ENCODE data around the gene MTNR1A.

MTNR1A gene

GRCh38 chr4:186580669-186581068 is 25.3 kb upstream of the MTNR1A start:
- H4K8ac ChIP-seq (ENCODE audit: low read length): no peak overlapping the region
- no peak overlapping the region for H4K91ac ChIP-seq (ENCODE audit: low read length)
- DNase-seq: no peak
- no peak overlapping the region for H3K4me2 ChIP-seq (ENCODE audit: low read length, poor library complexity, severe bottlenecking)
- H3K14ac ChIP-seq (ENCODE audit: low read length in 2 of 2): no peak overlapping the region
- H3K27ac ChIP-seq (ENCODE audit: low read length, poor library complexity, severe bottlenecking): no peak overlapping the region
- no peak overlapping the region for H3K18ac ChIP-seq (ENCODE audit: low read depth in 1 of 2, low read length in 2 of 2)
- no peaks in the 10 kb centered on the region for H3K27me3 ChIP-seq (ENCODE audit: control insufficient read depth in 1 of 2, insufficient read depth in 1 of 2, low read length in 2 of 2)
- H3K79me1 ChIP-seq (replicated peaks; ENCODE audit: low read length, poor library complexity, severe bottlenecking): peaks cover 26% of the 10 kb centered on the region
- H2BK12ac ChIP-seq (ENCODE audit: low read length in 2 of 2): no peak overlapping the region
- H2BK15ac ChIP-seq (ENCODE audit: low read depth, poor library complexity, severe bottlenecking): no peak overlapping the region
- H2BK5ac ChIP-seq (ENCODE audit: low read depth, low read length, poor library complexity, severe bottlenecking): no peak overlapping the region
- H3K4me3 ChIP-seq (ENCODE audit: insufficient read depth in 1 of 2, low read depth in 1 of 2, low read length in 2 of 2): no peak overlapping the region
- H3K36me3 ChIP-seq (ENCODE audit: control insufficient read depth in 1 of 2, insufficient read depth in 2 of 2, low read depth in 1 of 2, low read length in 2 of 2): peaks cover 34 to 49% of the 10 kb centered on the region in 2 experiments
- H2BK120ac ChIP-seq (ENCODE audit: low read depth, low read length): no peak overlapping the region
- H3K4me1 ChIP-seq (ENCODE audit: control insufficient read depth, insufficient read depth, low read depth, low read length): no peaks in the 10 kb centered on the region
- no peak overlapping the region for H3K9ac ChIP-seq (ENCODE audit: low read length)
- H3K23ac ChIP-seq (ENCODE audit: low read length in 2 of 2): no peak overlapping the region
- no peak overlapping the region for H3K4ac ChIP-seq (ENCODE audit: low read depth in 1 of 2, low read length in 2 of 2)
- no peaks in the 10 kb centered on the region for H3K9me3 ChIP-seq (ENCODE audit: control insufficient read depth, low read length)
- no peak overlapping the region for H2AK5ac ChIP-seq (ENCODE audit: low read length, severe bottlenecking)
- WGBS: 87% methylated on average over 1 of the region's 1 CpG
- H2AFZ ChIP-seq (ENCODE audit: low read depth, low read length): no peak overlapping the region

- H2BK15ac ChIP-seq (ENCODE audit: low read depth, poor library complexity, severe bottlenecking): no peak overlapping the region
- no peak overlapping the region for H2BK5ac ChIP-seq (ENCODE audit: low read depth, low read length, poor library complexity, severe bottlenecking)
- WGBS: 71% methylated on average over 18 of the region's 23 CpGs
- H3K23ac ChIP-seq (ENCODE audit: low read length in 2 of 2): no peak overlapping the region
- no peak overlapping the region for H3K4me2 ChIP-seq (ENCODE audit: low read length, poor library complexity, severe bottlenecking)
- no peak overlapping the region for H2BK120ac ChIP-seq (ENCODE audit: low read depth, low read length)
- H3K27me3 ChIP-seq (ENCODE audit: control insufficient read depth in 1 of 2, insufficient read depth in 1 of 2, low read length in 2 of 2): peaks cover 0 to 8% of the 10 kb centered on the region in 2 experiments
- H3K79me1 ChIP-seq (replicated peaks; ENCODE audit: low read length, poor library complexity, severe bottlenecking): no peaks in the 10 kb centered on the region
- no peaks in the 10 kb centered on the region for H3K36me3 ChIP-seq (ENCODE audit: control insufficient read depth in 1 of 2, insufficient read depth in 2 of 2, low read depth in 1 of 2, low read length in 2 of 2)
- no peak overlapping the region for H3K18ac ChIP-seq (ENCODE audit: low read depth in 1 of 2, low read length in 2 of 2)
- H3K4ac ChIP-seq (ENCODE audit: low read depth in 1 of 2, low read length in 2 of 2): no peak overlapping the region
- H3K4me3 ChIP-seq (ENCODE audit: insufficient read depth in 1 of 2, low read depth in 1 of 2, low read length in 2 of 2): peak overlapping the region in 1 of 2 experiments; percentile 74
- no peak overlapping the region for H2BK12ac ChIP-seq (ENCODE audit: low read length in 2 of 2)
- DNase-seq: peak; percentile 14
- H3K9ac ChIP-seq (ENCODE audit: low read length): peak overlapping the region; percentile 11
- no peak overlapping the region for H4K91ac ChIP-seq (ENCODE audit: low read length)
- no peak overlapping the region for H4K8ac ChIP-seq (ENCODE audit: low read length)
- no peak overlapping the region for H2AFZ ChIP-seq (ENCODE audit: low read depth, low read length)
- no peak overlapping the region for H3K27ac ChIP-seq (ENCODE audit: low read length, poor library complexity, severe bottlenecking)
- H3K4me1 ChIP-seq (ENCODE audit: control insufficient read depth, insufficient read depth, low read depth, low read length): peaks cover 2% of the 10 kb centered on the region
- no peak overlapping the region for H3K14ac ChIP-seq (ENCODE audit: low read length in 2 of 2)
- no peak overlapping the region for H2AK5ac ChIP-seq (ENCODE audit: low read length, severe bottlenecking)
- H3K9me3 ChIP-seq (ENCODE audit: control insufficient read depth, low read length): no peaks in the 10 kb centered on the region
Measured at GRCh38 chr4:186570193-186570996, 15.0 kb upstream of the MTNR1A start.

- H3K4me3 ChIP-seq (ENCODE audit: insufficient read depth in 1 of 2, low read depth in 1 of 2, low read length in 2 of 2): peak overlapping the region in 1 of 2 experiments; percentile 74
- H2BK15ac ChIP-seq (ENCODE audit: low read depth, poor library complexity, severe bottlenecking): no peak overlapping the region
- no peak overlapping the region for H2BK12ac ChIP-seq (ENCODE audit: low read length in 2 of 2)
- H2BK5ac ChIP-seq (ENCODE audit: low read depth, low read length, poor library complexity, severe bottlenecking): no peak overlapping the region
- H4K8ac ChIP-seq (ENCODE audit: low read length): no peak overlapping the region
- H3K4me1 ChIP-seq (ENCODE audit: control insufficient read depth, insufficient read depth, low read depth, low read length): peaks cover 2% of the 10 kb centered on the region
- H3K9ac ChIP-seq (ENCODE audit: low read length): peak overlapping the region; percentile 11
- H3K36me3 ChIP-seq (ENCODE audit: control insufficient read depth in 1 of 2, insufficient read depth in 2 of 2, low read depth in 1 of 2, low read length in 2 of 2): no peaks in the 10 kb centered on the region
- no peak overlapping the region for H3K4me2 ChIP-seq (ENCODE audit: low read length, poor library complexity, severe bottlenecking)
- no peaks in the 10 kb centered on the region for H3K9me3 ChIP-seq (ENCODE audit: control insufficient read depth, low read length)
- H3K18ac ChIP-seq (ENCODE audit: low read depth in 1 of 2, low read length in 2 of 2): no peak overlapping the region
- H2AFZ ChIP-seq (ENCODE audit: low read depth, low read length): no peak overlapping the region
- H4K91ac ChIP-seq (ENCODE audit: low read length): no peak overlapping the region
- no peak overlapping the region for H3K27ac ChIP-seq (ENCODE audit: low read length, poor library complexity, severe bottlenecking)
- no peak overlapping the region for H2BK120ac ChIP-seq (ENCODE audit: low read depth, low read length)
- H3K14ac ChIP-seq (ENCODE audit: low read length in 2 of 2): no peak overlapping the region
- no peak overlapping the region for H2AK5ac ChIP-seq (ENCODE audit: low read length, severe bottlenecking)
- H3K79me1 ChIP-seq (replicated peaks; ENCODE audit: low read length, poor library complexity, severe bottlenecking): no peaks in the 10 kb centered on the region
- H3K4ac ChIP-seq (ENCODE audit: low read depth in 1 of 2, low read length in 2 of 2): no peak overlapping the region
- H3K27me3 ChIP-seq (ENCODE audit: control insufficient read depth in 1 of 2, insufficient read depth in 1 of 2, low read length in 2 of 2): peaks cover 0 to 8% of the 10 kb centered on the region in 2 experiments
- DNase-seq: no peak
- 87% methylated on average over 9 of the region's 10 CpGs for WGBS
- no peak overlapping the region for H3K23ac ChIP-seq (ENCODE audit: low read length in 2 of 2)
Measured at GRCh38 chr4:186569533-186570192, 14.3 kb upstream of the MTNR1A start.

- Histone ChIP-seq H4K8ac (ENCODE audit: low read length) (no peak overlapping the region), H3K4me2 (ENCODE audit: low read length, poor library complexity, severe bottlenecking) (no peak overlapping the region), H2BK15ac (ENCODE audit: low read depth, poor library complexity, severe bottlenecking) (no peak overlapping the region), H3K79me1 (replicated peaks; ENCODE audit: low read length, poor library complexity, severe bottlenecking) (no peaks in the 10 kb centered on the region), H3K23ac (ENCODE audit: low read length in 2 of 2) (no peak overlapping the region), H3K9me3 (ENCODE audit: control insufficient read depth, low read length) (no peaks in the 10 kb centered on the region), H3K14ac (ENCODE audit: low read length in 2 of 2) (no peak overlapping the region), H2AFZ (ENCODE audit: low read depth, low read length) (no peak overlapping the region), H3K4me1 (ENCODE audit: control insufficient read depth, insufficient read depth, low read depth, low read length) (peaks cover 4% of the 10 kb centered on the region), H2BK12ac (ENCODE audit: low read length in 2 of 2) (no peak overlapping the region), H2AK5ac (ENCODE audit: low read length, severe bottlenecking) (no peak overlapping the region), H3K9ac (ENCODE audit: low read length) (no peak overlapping the region), H3K4ac (ENCODE audit: low read depth in 1 of 2, low read length in 2 of 2) (no peak overlapping the region), H3K36me3 (ENCODE audit: control insufficient read depth in 1 of 2, insufficient read depth in 2 of 2, low read depth in 1 of 2, low read length in 2 of 2) (no peaks in the 10 kb centered on the region), H3K18ac (ENCODE audit: low read depth in 1 of 2, low read length in 2 of 2) (no peak overlapping the region), H2BK5ac (ENCODE audit: low read depth, low read length, poor library complexity, severe bottlenecking) (no peak overlapping the region), H4K91ac (ENCODE audit: low read length) (no peak overlapping the region), H3K27me3 (ENCODE audit: control insufficient read depth in 1 of 2, insufficient read depth in 1 of 2, low read length in 2 of 2) (peaks cover 0 to 8% of the 10 kb centered on the region in 2 experiments), H2BK120ac (ENCODE audit: low read depth, low read length) (no peak overlapping the region), H3K27ac (ENCODE audit: low read length, poor library complexity, severe bottlenecking) (no peak overlapping the region), H3K4me3 (ENCODE audit: insufficient read depth in 1 of 2, low read depth in 1 of 2, low read length in 2 of 2) (no peak overlapping the region)
- 91% methylated on average over 5 of the region's 7 CpGs for WGBS
- no peak for DNase-seq
Measured at GRCh38 chr4:186566068-186566467, 10.7 kb upstream of the MTNR1A start.
